Astrocyte of the cerebellum (primary cell): ENCODE data around the gene TTC28.

Source experiments
- DNase-seq: peaks from one replicate; pipeline ENCODE4 v3.0.0-alpha.2; 2011; ENCODE audit warnings: low read depth
- H3K4me3 ChIP-seq: 2 replicates; pipeline ENCODE4 v1.5.1; 2011; ENCODE audit warnings: mild to moderate bottlenecking, low read depth, low read length, moderate library complexity
- CTCF ChIP-seq: IDR thresholded peaks from 2 replicates; pipeline ENCODE4 v1.5.1; 2012; ENCODE audit warnings: low read length, low read depth, moderate library complexity, mild to moderate bottlenecking; ENCODE audit errors: missing control alignments
- in situ Hi-C: cut with HindIII; loops from 2 replicates; pipeline ENCODE4 v1.10.0; 2017; ENCODE audit warnings: low sequenced_read_pairs

TTC28 gene

DNA sequence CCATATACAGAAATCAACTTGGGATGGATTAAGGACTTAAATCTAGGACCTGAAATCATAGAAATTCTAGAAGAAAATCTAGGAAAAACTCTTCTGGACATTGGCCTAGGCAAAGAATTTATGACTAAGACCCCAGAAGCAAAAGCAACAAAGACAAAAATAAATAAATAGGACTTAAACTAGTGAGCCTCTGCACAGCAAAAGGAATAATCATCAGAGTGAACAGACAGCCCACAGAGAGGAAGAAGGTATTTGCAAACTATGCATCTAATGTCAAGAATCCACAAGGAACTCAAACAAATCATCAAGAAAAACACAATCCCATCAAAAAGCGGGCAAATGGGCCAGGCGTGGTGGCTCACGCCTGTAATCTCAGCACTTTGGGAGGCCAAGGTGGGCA is 32.4 kb downstream of the TTC28 start:
- H3K4me3 ChIP-seq = no peak overlapping the region
- DNase-seq = no peak
- in situ Hi-C loops = no loop called here
- TF ChIP-seq CTCF = no peak

DNA sequence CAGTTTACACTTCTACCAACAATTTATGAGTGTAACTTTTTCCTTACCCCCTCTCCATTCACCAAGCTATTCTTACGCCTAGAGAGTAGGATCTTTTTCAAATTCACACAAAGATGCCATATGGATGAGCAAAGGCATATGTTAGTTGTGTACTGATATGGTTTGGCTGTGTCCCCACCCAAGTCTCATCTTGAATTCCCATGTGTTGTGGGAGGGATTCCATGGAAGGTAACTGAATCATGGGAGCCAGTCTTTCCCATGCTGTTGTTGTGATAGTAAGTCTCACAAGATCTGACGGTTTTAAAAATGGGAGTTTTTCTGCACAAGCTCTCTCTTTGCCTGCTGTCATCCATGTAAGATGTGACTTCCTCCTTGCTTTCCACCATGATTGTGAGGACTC is 40.3 kb downstream of the TTC28 start:
- no peak for DNase-seq
- H3K4me3 ChIP-seq = no peak overlapping the region
- TF ChIP-seq CTCF = no peak
- in situ Hi-C loops = no loop called here

- in situ Hi-C loops = no loop called here
- TF ChIP-seq CTCF = no peak
These were observed 42.4 kb downstream of the TTC28 start for GRCh38 chr22:28637225-28637624.

DNA sequence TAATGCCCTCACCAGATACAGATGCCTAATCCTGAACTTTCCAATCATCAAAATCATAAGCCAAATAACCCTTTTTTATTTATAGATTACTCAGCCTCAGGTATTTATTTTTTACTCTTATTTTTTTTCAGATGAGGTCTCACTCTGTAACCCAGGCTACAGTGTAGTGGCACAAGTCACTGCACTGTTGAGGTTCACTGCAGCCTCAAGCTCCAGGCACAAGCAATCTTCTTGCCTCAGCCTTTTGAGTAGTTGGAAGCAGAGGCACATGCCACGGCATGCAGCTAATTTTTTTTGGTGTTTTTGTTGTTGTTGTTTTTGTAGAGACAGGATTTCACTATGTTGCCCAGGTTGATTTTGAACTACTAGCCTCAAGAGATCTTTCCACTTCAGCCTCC is 49.5 kb downstream of the TTC28 start:
- in situ Hi-C loops = no loop called here

More at GRCh38 chr22:28637225-28637624, 42.4 kb downstream of the TTC28 start:
- no peak for DNase-seq
- no peak overlapping the region for H3K4me3 ChIP-seq

GRCh38 chr22:28629420-28630176 is 50.0 kb downstream of the TTC28 start:
- no peak overlapping the region for H3K4me3 ChIP-seq
- no peak for DNase-seq
- no peak for TF ChIP-seq CTCF
- in situ Hi-C loops = no loop called here

More for the DNA sequence above, 49.5 kb downstream of the TTC28 start:
- no peak overlapping the region for H3K4me3 ChIP-seq
- DNase-seq = no peak
- TF ChIP-seq CTCF = no peak

DNA sequence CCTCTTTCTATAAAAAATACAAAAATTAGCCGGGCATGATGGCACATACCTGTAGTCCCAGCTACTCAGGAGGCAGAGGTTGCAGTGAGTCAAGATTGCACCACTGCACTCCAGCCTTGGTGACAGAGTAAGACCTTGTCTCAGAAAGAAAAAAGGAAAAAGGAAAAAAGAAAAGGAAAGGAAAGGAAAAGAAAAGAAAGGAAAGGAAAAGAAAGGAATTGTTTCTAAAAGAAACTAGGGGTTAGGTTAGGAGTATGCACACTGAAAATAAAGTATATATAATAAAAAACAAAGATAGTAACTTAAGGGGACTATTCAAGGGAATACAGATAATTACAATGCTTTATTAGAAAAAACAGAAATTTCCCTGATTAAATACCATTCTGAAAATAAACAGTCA is 50.9 kb downstream of the TTC28 start:
- in situ Hi-C loops = no loop called here
- TF ChIP-seq CTCF = no peak
- DNase-seq = no peak
- H3K4me3 ChIP-seq = no peak overlapping the region
